Retinal pigment epithelial cell (primary cell): Measurements from ENCODE around the gene MCM3AP.
A peak's percentile ranks its signal among the peaks of the same experiment; 100 is the strongest.

ENCODE experiments used
- DNase-seq: peaks from one replicate; pipeline ENCODE4 v3.0.0-alpha.2; 2010; ENCODE audit warnings: low read depth
- H3K4me3 ChIP-seq: 2 replicates; pipeline ENCODE4 v1.5.1; 2011; ENCODE audit warnings: mild to moderate bottlenecking, low read length, control low read depth, moderate library complexity
- TF ChIP-seq, protein P1 (sequence below): conservative IDR thresholded peaks from 2 replicates; pipeline ENCODE4 v1.5.1; 2011; ENCODE audit warnings: low read depth, low read length, control low read depth, inconsistent platforms

MCM3AP gene

DNA sequence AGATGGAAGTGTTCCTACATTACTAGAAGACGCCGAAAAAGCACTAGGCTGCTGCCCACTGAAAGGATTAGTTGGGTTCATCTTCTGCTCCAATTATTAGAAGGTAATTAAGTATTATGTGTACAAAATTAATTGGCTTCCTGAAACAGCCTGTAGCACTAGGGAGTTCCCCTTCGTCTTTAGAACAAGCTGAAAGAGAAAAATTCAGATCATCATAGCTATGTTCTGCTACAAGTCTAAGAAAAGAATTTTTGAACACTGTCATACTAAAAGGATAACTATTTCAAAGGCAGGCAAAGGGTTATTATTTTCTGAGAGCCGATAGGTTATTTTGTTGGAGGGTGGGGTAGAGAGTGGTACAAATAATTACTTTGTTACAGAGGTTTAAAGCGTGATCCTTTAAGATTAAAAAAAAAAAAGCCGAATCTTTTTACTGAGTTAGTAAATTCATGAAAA lies at the start of gene MCM3AP:
TSS of gene MCM3AP (minus strand) at position 406 of the 456 bp plus-strand sequence. CDS start at position 81, 325 bp downstream.
- TF ChIP-seq, protein P1, sequence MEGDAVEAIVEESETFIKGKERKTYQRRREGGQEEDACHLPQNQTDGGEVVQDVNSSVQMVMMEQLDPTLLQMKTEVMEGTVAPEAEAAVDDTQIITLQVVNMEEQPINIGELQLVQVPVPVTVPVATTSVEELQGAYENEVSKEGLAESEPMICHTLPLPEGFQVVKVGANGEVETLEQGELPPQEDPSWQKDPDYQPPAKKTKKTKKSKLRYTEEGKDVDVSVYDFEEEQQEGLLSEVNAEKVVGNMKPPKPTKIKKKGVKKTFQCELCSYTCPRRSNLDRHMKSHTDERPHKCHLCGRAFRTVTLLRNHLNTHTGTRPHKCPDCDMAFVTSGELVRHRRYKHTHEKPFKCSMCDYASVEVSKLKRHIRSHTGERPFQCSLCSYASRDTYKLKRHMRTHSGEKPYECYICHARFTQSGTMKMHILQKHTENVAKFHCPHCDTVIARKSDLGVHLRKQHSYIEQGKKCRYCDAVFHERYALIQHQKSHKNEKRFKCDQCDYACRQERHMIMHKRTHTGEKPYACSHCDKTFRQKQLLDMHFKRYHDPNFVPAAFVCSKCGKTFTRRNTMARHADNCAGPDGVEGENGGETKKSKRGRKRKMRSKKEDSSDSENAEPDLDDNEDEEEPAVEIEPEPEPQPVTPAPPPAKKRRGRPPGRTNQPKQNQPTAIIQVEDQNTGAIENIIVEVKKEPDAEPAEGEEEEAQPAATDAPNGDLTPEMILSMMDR, result no peak
- peak within 1 kb of the TSS; percentile 59 for H3K4me3 ChIP-seq
- DNase-seq, result no peak

DNA sequence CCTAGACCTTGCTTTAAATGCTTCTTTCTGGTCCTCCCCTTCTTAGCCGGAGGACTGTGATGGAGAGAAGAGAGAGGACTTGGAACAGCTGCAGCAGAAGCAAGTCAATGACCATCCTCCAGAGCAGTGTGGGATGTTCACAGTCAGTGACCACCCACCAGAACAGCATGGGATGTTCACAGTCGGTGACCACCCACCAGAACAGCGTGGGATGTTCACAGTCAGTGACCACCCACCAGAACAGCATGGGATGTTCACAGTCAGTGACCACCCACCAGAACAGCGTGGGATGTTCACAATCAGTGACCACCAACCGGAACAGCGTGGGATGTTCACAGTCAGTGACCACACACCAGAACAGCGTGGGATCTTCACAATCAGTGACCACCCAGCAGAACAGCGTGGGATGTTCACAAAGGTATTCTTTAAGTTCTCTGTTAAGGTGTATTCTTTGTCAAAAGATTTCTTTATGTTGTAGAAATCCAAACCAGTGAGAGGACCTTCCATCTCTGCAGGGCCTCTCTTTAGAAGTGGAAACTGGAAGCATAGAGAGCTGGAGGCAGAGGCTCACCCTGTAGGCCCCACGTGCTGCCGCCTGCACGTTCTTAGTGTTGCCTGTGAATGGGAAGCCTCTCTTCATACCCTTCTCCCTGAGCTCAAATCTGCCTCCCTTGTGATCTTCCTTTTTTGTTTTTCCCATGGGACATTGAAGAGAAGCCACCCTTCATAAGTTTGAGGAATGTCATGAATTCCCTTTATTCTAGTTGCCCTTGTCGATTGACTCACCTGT lies 49.1 kb upstream of the MCM3AP start:
- no peak for DNase-seq
- TF ChIP-seq, protein P1, result no peak
- no peak overlapping the region for H3K4me3 ChIP-seq

DNA sequence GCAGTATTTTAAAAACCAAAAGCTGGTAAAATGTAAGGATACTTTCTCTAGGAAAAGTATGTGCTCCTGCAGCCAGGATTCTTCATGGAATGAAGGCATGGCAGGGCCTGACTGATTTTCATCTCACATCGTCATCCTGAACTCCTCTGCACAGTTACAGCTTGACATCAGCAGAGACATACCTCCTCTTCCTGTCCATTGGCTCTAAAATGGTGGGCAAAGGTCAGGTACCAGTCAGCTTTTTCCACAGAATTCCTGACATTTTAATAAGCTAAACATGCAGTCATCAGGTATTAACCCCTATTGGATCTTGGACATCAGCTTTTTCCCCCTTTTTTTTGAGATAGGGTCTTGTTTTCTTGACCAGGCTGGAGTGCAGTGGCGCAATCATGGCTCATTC lies 44.4 kb upstream of the MCM3AP start:
- DNase-seq, result no peak
- TF ChIP-seq, protein P1, result no peak
- no peak overlapping the region for H3K4me3 ChIP-seq

DNA sequence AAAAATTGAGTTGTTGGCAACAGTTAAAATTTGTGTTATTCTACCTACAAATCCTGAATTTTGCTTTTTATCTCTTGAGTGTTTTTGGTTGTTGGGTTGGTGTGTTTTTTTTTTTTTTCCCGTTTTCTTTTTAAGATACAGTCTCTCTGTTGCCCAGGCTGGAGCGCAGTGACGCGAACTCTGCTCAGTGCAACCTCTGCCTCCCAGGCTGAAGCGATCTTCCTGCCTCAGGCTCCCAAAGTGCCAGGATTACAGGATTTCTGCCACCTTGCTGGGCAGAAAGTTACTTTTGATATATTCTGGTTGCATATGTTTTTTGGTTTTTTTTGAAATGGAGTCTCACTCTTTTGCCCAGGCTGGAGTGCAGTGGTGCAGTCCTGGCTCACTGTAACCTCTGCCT lies 42.7 kb upstream of the MCM3AP start:
- H3K4me3 ChIP-seq, result no peak overlapping the region
- no peak for DNase-seq
- TF ChIP-seq, protein P1, result no peak

DNA sequence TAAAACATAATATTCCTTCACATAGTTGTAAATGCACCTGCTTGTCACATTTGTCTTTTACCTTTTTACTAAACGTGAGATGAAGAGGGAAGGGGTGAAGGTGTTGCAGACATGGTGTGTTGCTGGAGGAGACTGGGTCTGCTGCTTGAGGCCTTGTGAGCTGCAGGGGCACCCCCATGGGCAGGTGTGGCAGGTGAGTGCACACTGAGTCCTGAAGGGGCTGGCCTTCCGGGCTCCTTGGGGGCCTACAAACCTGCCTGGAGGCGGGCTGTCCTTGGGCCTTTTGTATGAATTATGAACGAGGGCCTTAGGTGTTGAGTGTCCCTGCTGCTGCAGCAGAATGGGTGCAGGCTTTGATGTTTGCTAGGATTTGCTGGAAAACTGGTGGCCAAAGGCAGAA lies 42.3 kb upstream of the MCM3AP start:
- TF ChIP-seq, protein P1, result no peak
- H3K4me3 ChIP-seq, result no peak overlapping the region
- no peak for DNase-seq

DNA sequence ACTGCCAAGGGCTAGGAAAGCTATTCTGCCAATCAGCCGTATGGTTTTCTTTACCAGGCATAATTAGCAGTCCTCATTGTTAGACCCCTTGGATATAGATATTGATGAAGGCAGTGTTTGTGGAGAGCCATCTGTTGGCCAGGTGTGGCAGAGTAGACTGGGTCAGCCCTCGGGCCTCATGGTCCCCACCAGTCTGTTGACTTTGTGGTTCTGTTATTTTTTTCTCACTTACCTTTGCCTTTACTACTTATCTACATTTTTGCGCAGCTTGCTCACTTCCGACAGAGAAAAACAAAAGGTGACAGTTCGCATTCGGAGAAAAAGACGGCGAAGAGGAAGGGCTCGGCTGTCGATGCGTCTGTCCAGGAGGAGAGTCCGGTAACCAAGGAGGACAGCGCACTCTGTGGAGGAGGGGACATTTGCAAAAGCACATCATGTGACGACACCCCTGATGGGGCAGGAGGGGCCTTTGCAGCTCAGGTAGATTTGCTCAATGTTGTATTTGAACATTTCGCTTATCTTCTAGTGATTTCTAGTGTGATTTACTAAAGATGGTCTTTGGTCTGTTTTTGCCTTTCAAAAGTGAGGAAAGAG lies 40.8 kb upstream of the MCM3AP start:
- no peak for DNase-seq
- TF ChIP-seq, protein P1, result no peak
- H3K4me3 ChIP-seq, result no peak overlapping the region
